Stimulated activated CD4-positive, alpha-beta T cell treated with anti-CD3 and anti-CD28 coated beads, Interleukin-15, amount 100 ng/mL, for 48 hours (primary cell): ENCODE data around the gene NEAT1.

Experiments used
- DNase-seq, 2 donors: peaks; one replicate each; pipeline ENCODE4 v3.0.0-alpha.2; 2020; ENCODE audit warnings: low read depth in 2 of 2

NEAT1 gene

DNA sequence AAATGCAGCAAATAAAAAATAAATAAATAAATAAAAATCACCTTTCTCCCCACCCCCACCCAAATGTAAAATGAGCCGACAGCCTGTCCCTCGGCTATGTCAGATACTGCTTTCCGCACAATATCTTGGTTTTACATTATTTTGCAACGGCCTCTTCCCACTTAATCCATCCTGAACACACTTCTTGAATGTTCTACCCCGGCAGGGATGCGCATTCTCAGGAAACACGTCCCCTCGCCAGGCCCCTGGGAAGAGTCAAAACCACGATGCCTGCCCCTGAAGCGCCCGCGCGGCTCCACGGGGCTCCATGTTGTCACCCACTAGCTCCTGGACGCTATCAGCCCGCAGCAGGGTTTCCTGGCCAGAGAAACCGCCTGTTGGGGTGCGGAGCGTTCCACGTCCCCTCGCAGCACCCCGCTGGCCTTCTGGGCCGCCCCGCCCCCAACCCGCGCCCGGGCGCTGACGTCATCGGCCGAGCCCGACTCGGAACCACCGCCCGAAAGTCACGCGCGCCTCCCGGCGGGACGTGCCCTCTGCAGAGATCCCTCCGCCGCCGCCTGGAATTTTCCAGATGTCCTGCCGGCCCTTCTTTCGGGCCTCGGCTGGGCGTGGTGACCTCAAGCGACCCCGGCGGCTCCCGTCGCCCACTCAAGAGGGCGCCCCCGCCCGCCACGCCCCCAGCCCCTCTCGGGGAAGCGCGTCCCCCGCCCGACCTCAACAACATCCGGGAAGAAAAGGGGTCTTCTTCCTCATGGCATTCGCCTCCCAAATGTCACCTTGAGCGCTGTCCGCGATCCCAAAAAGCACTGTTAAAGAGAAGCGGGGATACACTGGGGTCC is 585 bp upstream of the NEAT1 start:
- peak; percentile 97 for DNase-seq

DNA sequence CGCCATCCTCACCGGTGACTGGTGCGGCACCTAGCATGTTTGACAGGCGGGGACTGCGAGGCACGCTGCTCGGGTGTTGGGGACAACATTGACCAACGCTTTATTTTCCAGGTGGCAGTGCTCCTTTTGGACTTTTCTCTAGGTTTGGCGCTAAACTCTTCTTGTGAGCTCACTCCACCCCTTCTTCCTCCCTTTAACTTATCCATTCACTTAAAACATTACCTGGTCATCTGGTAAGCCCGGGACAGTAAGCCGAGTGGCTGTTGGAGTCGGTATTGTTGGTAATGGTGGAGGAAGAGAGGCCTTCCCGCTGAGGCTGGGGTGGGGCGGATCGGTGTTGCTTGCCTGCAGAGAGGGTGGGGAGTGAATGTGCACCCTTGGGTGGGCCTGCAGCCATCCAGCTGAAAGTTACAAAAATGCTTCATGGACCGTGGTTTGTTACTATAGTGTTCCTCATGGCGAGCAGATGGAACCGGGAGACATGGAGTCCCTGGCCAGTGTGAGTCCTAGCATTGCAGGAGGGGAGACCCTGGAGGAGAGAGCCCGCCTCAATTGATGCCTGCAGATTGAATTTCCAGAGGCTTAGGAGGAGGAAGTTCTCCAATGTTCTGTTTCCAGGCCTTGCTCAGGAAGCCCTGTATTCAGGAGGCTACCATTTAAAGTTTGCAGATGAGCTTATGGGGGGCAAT is 1.1 kb downstream of the NEAT1 start:
- no peak for DNase-seq

DNA sequence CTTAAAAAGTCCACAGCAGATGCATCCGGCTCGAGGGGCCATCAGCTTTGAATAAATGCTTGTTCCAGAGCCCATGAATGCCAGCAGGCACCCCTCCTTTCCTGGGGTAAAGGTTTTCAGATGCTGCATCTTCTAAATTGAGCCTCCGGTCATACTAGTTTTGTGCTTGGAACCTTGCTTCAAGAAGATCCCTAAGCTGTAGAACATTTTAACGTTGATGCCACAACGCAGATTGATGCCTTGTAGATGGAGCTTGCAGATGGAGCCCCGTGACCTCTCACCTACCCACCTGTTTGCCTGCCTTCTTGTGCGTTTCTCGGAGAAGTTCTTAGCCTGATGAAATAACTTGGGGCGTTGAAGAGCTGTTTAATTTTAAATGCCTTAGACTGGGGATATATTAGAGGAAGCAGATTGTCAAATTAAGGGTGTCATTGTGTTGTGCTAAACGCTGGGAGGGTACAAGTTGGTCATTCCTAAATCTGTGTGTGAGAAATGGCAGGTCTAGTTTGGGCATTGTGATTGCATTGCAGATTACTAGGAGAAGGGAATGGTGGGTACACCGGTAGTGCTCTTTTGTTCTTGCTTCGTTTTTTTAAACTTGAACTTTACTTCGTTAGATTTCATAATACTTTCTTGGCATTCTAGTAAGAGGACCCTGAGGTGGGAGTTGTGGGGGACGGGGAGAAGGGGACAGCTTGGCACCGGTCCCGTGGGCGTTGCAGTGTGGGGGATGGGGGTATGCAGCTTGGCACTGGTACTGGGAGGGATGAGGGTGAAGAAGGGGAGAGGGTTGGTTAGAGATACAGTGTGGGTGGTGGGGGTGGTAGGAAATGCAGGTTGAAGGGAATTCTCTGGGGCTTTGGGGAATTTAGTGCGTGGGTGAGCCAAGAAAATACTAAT is 1.9 kb downstream of the NEAT1 start:
- DNase-seq, result peak in 1 of 2 donors; percentile 70

DNA sequence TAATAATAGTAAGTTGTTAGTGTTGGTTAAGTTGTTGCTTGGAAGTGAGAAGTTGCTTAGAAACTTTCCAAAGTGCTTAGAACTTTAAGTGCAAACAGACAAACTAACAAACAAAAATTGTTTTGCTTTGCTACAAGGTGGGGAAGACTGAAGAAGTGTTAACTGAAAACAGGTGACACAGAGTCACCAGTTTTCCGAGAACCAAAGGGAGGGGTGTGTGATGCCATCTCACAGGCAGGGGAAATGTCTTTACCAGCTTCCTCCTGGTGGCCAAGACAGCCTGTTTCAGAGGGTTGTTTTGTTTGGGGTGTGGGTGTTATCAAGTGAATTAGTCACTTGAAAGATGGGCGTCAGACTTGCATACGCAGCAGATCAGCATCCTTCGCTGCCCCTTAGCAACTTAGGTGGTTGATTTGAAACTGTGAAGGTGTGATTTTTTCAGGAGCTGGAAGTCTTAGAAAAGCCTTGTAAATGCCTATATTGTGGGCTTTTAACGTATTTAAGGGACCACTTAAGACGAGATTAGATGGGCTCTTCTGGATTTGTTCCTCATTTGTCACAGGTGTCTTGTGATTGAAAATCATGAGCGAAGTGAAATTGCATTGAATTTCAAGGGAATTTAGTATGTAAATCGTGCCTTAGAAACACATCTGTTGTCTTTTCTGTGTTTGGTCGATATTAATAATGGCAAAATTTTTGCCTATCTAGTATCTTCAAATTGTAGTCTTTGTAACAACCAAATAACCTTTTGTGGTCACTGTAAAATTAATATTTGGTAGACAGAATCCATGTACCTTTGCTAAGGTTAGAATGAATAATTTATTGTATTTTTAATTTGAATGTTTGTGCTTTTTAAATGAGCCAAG is 2.7 kb downstream of the NEAT1 start:
- DNase-seq, result peak; percentile 74

DNA sequence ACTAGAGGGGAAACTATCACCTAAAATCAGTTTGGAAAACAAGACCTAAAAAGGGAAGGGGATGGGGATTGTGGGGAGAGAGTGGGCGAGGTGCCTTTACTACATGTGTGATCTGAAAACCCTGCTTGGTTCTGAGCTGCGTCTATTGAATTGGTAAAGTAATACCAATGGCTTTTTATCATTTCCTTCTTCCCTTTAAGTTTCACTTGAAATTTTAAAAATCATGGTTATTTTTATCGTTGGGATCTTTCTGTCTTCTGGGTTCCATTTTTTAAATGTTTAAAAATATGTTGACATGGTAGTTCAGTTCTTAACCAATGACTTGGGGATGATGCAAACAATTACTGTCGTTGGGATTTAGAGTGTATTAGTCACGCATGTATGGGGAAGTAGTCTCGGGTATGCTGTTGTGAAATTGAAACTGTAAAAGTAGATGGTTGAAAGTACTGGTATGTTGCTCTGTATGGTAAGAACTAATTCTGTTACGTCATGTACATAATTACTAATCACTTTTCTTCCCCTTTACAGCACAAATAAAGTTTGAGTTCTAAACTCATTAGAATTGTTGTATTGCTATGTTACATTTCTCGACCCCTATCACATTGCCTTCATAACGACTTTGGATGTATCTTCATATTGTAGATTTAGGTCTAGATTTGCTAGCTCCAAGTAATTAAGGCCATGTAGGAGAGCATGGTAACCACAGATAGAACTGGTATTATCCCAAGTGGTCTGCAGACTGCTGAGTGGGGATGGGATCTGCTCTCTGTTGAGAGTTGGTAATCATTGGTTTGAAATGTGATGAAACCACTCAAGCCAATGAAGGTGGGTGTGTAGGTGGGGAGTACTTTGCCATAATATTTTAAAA is 3.6 kb downstream of the NEAT1 start:
- DNase-seq, result no peak

DNA sequence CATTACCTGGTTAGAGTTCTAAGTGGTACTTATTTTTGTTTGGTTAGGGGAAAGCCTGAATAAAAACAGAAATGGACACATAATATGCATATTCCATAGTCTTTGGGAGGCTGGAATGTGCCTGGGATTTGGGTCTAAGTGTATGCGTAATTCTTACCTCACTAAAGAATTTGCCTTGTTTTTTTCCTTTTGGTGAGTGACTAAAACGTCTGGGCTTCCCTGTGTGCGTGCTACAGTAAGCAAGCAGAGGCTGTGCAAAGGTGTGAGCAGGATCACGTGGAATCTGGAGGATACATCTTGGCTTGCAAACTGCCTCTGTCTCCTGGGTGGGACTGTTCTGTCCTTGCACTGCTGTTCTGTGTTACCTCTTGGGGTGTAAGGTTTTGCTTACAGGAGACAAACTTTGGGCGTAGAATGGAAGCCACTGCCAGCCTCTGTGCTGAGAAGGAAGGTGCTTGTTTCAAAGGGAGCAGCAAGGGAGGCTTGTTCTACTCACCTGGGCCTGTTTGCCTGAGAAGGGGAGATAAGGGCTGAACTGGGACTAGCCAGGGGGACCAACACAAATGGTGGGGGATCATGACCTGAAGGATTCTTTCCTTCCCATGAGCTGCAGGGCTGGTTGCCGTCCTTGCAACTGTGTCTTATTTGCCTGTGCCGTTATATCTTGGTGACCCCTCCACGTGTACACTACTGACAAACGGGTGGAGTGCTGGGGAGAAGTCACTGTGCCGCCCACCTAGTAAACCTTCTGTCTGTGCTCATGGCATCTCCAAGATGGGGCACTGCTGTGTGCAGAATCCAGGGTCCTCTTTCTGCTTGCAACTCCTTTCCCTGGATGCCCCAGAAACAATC is 4.5 kb downstream of the NEAT1 start:
- DNase-seq, result no peak

DNA sequence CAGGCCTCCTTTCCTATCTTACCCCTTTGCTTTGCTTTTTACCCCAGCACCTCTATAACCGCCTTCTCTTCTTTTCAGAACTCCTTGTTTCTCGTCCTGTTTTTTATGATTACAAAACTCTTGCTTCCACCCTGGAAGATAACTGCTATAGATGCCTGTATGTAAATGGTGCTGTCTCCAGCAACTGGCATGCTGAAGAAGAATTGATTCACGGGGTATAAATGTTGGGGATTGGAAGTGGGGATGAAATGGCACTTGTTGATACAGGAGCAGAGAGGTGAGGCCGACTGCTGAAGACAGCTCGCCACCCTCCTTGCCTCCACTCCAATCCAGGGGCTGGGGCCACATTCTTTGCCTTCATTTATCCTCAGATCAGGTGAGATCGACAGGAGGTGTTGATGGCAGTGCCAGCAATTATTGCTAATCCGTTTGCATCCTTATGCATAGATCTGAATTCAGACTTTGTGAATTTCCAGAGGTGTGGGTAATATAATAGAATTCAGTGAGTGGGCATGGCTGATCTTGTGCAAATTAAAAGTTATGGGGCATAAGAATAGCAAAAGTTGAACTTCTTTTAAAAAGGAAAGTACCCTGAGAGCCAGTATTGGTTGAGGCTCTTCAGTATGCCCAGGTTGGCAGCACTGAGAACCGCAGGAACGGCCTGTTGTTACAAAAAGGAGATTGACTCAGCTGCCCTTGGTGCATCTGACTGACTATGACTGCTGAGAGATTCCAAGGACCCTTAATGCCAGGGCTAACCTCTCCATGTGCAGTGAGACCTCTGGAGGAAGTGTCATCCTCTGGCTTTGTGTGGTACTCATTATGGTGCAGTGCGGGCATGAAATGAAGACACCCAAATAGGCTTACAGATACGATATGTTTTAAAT is 5.3 kb downstream of the NEAT1 start:
- DNase-seq, result no peak

DNA sequence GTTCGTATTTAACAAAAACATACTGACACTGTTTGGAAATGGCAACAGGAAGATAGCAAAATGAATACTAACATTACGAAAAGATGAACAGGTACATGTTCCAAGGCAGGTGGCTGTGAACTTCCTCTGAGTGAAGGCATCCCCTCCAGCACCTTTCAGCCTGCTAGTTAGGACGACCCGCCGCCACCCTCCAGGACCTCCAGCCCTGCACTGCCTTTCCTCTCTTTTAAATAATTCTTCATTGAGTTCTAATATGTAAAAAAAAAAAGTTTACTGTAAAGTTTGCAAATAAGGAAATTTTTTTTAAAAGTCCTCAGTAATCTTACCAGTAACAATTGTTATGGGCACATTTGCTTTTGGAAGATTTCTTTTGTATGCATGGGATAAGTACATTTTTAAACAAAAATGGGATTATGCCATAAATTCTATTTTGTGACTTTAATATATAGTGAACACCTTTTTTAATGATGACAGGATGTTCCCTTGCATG is 6.0 kb downstream of the NEAT1 start:
- DNase-seq, result no peak

DNA sequence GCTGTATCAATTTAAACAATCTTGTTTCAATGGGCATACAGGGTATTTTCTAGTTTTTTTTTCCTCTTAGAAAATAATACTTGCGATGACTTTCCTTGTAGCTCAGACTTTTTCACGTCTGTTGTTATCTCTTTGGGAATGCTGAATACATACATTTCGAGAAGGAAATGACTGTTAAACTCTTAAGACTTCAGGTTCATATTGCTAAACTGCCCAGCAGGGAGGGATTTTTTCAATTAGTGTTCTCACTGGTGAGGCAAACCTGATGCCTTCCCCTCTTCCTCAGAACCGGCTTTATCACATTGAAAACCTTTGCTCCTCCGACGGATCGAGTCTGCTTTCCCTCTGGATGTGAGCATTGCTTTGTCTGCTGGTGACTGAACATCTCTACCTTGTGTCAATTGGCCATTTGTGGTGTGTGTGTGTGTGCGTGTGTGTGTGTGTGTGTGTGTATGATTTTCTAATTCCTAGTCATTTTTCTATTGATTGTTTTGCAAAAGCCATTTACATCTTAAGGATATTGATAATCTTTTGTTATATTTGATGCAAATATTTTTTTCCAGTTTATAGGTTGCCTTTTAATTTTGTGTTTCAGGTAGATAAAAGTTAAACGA is 6.6 kb downstream of the NEAT1 start:
- no peak for DNase-seq

DNA sequence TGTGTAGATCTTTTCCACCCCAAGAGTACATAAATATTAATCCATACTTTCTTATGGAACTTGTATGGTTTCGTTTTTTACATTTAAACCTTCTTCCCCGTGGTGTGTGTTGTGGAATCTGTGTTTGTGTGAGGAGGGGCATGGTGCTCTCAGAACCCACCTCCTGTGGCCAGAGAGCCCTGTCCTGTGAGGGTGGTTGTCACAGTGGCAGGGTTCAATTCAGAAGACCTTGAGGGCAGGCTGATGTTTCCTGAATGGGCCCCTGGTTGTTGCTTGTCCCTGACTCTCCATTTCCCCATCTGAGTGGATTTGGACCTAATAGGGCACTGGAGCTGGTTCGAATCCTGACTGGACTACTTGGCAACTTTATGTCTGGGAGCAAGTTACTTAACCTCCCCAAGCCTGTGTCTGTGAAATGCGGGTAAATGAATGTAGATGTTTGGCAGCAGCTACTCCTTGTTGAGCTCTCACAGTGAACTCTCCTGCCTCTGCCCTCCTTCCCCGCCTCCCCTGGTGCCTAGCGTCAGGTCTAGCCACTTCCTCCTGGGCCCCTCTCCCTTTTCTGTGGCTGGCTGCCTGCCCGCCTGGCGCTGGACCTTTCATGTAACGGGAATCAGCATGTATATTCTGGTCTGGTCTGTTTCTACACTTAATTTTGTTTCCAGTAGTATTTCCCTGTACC is 7.3 kb downstream of the NEAT1 start:
- DNase-seq, result no peak

DNA sequence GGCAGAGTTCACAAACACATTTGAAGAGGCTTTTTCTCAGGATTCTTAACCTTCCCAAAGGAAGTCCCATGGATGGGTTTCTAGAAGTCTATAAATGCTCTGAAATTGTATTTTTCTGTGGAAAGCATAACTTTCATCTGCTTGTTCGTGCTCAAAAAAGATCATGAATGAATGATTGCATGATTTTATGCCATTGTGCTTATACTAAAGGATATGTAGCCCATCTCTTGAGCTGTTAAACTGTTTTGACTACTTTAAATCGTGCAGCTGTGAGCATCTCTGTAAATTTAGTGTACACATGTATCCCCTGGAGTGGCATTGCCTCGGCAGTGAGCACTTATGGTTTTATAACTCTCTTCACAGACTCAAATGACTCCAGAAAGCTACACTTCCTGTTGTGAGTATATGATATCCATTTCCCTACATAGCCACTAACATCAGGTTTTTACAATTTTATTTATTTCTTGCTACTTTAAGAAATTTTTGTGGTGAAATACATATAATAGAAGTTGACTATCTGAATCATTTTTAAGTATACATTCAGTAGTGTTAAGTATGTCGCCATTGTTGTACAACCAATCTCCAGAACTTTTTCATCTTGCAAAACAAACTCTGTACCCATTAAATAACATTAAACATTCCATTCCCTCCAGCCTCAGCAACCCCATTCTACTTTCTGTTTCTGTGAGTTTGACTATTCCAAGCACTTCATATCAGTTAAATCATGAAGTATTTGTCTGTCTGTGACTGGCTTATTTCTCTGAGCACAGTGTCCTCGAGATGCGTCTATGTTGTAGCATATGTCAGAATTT is 8.0 kb downstream of the NEAT1 start:
- no peak for DNase-seq

DNA sequence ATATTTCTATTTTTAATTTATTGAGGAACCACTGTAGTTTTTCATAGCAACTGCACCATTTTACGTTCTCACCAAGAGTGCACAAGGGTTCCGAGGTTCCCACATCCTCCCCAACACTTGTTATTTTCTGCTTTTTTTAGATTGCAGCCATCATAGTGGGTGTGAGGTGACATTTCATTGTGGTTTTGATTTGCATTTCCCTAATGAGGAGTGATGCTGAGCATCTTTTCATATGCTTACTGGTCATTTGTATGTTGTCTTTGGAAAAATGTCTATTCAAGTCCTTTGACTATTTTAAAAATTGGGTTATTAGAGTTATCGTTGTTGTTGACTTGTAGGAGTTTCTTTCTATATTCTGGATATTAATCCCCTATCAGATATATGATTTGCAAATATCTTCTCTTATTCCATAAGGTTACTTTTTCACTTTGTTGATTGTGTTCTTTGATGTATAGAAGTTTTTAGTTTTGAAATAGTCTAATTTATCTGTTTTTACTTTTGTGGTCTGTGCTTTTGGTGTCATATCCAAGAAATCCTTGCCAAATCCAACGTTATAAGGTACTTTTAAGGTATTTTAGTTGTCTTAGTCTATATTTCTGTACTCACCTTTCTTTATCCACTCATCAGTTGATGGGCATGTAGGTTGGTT is 9.0 kb downstream of the NEAT1 start:
- DNase-seq, result no peak

DNA sequence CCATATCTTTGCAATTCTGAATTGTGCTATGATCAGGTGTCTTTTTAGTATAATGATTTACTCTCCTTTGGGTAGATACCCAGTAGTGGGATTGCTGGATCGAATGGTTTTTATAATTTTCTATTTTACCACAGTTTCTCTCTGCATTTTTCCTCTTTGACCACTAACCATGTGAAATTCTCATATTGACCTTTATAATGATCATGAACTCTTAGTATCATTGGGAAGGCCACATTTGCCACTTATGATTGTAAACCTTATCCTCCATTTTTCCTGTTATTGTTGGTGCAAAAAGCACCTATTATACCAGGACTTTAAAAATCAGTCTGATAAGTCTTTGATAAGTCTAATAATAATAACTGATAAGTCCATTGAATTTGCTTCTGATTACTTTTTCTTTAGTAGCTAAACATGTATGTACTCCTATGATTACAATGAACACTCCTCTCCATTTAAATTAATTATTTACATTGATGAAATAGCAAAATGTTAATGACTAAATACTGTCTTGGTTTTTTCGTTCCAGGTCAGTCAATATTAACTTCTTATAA is 9.6 kb downstream of the NEAT1 start:
- no peak for DNase-seq

DNA sequence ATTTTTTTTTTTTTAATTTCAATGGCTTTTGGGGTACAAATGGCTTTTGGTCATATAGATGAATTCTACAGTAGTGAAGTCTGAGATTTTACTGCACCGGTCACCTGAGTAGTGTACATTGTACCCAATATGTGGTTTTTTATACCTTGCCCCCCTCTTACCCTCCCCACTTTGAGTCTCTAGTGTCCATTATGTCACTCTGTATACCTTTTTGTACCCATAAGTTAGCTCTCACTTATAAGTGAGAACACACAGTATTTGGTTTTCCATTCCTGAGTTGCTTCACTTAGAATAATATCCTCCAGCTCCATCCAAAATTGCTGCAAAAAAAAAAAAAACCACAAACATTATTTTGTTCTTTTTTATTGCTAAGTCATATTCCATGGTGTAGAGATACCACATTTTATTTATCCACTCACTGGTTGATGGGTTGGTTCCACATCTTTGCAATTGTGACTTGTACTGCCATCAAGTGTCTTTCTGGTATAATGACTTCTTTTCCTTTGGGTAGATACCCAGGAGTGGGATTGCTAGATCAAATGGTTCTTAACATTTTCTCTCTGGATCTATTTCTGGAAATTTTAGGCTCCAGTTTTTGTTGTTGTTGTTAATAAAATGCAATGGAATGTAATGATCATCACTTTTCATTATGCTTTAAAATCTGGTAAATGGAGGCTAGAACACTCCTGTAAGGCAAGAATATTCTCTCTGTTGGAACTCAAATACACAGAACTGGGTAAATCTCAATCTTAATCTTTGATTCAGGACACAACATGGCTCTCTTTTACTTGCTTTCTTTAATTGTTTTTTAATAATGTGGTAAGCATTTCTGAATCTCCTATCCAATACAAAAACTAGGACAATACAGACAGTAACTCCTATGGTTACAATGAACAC is 10.3 kb downstream of the NEAT1 start:
- no peak for DNase-seq
